ENCODE data around the gene IL2RA.
"Not testable (repeated sequence)": the region's sequence is repeated elsewhere in the genome, so short reads cannot be mapped to it uniquely, and the experiment has no call there.

IL2RA gene

GRCh38 chr10:5968681-5969453, 93.3 kb downstream of the IL2RA start:
- no peak for DNase-seq (ENCODE audit: low read depth)
- no peak overlapping the region for H3K4me3 ChIP-seq (ENCODE audit: low read depth, low read length)

- no peak overlapping the region for H3K4me3 ChIP-seq (ENCODE audit: low read depth, low read length)
- no peak for DNase-seq (ENCODE audit: low read depth)
Observed at GRCh38 chr10:5968037-5968680, 94.0 kb downstream of the IL2RA start.

GRCh38 chr10:5965266-5965665, 96.9 kb downstream of the IL2RA start:
- no peak for DNase-seq (ENCODE audit: low read depth)
- H3K4me3 ChIP-seq (ENCODE audit: low read depth, low read length) = no peak overlapping the region

GRCh38 chr10:5964736-5965135, 97.4 kb downstream of the IL2RA start:
- H3K4me3 ChIP-seq (ENCODE audit: low read depth, low read length) = no peak overlapping the region
- DNase-seq (ENCODE audit: low read depth) = no peak

- DNase-seq (ENCODE audit: low read depth) = no peak
- H3K4me3 ChIP-seq (ENCODE audit: low read depth, low read length) = no peak overlapping the region
Observed at GRCh38 chr10:5963591-5963990, 98.6 kb downstream of the IL2RA start.

- no peak overlapping the region for H3K4me3 ChIP-seq (ENCODE audit: low read depth, low read length)
- DNase-seq (ENCODE audit: low read depth) = no peak
Observed at GRCh38 chr10:5963071-5963470, 99.1 kb downstream of the IL2RA start.

- DNase-seq (ENCODE audit: low read depth); H3K4me3 ChIP-seq (ENCODE audit: low read depth, low read length): not testable (repeated sequence)
Observed at GRCh38 chr10:5962358-5962940, 99.7 kb downstream of the IL2RA start.

- no peak overlapping the region for H3K4me3 ChIP-seq (ENCODE audit: low read depth, low read length)
- no peak for DNase-seq (ENCODE audit: low read depth)
Observed at GRCh38 chr10:5961405-5962100, 100.6 kb downstream of the IL2RA start.

GRCh38 chr10:5960973-5961275, 101.2 kb downstream of the IL2RA start:
- H3K4me3 ChIP-seq (ENCODE audit: low read depth, low read length); DNase-seq (ENCODE audit: low read depth): not testable (repeated sequence)

Measured in skeletal muscle cell (primary cell).